BLaER1 treated with 17β-estradiol and CSF1 and Interleukin-3, amounts not matched to agents 10 nM and 100 nM (cell line): ENCODE measurements around the gene FRG2B.
"Not testable (repeated sequence)": the region's sequence is repeated elsewhere in the genome, so short reads cannot be mapped to it uniquely, and the experiment has no call there.

Source experiments
- H3K27ac ChIP-seq, 11 experiments: shearing (Covaris generic); formaldehyde crosslinking; 2 replicates each; pipeline ENCODE4 v1.8.1; 2022
- H3K27me3 ChIP-seq, 11 experiments: shearing (Covaris generic); formaldehyde crosslinking; 2 replicates each; pipeline ENCODE4 v1.8.1; 2022
- H3K36me3 ChIP-seq, 11 experiments: shearing (Covaris generic); formaldehyde crosslinking; 2 replicates each; pipeline ENCODE4 v1.8.1; 2022
- H3K4me1 ChIP-seq, 10 experiments: shearing (Covaris generic); formaldehyde crosslinking; 2 replicates each; pipeline ENCODE4 v1.8.1; 2022
- H3K4me2 ChIP-seq, 11 experiments: shearing (Covaris generic); formaldehyde crosslinking; 2 replicates each; pipeline ENCODE4 v1.8.1; 2022
- H3K4me3 ChIP-seq, 10 experiments: shearing (Covaris generic); formaldehyde crosslinking; 2 replicates each; pipeline ENCODE4 v1.8.1; 2022
- H3K9ac ChIP-seq, 11 experiments: shearing (Covaris generic); formaldehyde crosslinking; 2 replicates each; pipeline ENCODE4 v1.8.1; 2022
- H3K9me3 ChIP-seq, 11 experiments: shearing (Covaris generic); formaldehyde crosslinking; replicated peaks in 1 of 11; 2 replicates each; pipeline ENCODE4 v1.8.1; 2022
- H4K20me1 ChIP-seq, 11 experiments: shearing (Covaris generic); formaldehyde crosslinking; 2 replicates each; pipeline ENCODE4 v1.8.1; 2022

The FRG2B gene

DNA sequence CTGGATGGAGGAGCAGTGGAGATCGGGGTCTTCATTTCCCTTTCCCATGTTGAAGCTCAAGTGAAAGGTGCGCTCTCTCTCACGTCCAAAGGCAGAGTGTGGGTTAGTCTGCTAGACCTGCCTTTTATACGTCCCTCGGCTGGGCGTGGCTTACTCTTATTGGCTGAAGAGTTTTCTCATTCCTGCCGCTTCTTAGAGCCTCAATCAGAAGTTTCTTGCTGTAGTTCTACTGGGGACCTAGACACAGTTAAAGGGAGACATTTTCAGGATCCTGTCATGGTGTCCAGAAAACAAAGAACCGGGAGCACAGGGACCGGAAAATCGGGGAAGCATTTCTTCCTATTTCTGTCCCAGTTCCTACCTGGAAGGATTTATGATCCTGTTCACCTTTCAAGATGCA lies at the start of gene FRG2B:
Gene FRG2B (minus strand): TSS at position 101 of the 400 bp plus-strand sequence. CDS start 53 bp downstream, at position 48.
- not testable (repeated sequence) for H3K4me1 ChIP-seq, H3K4me2 ChIP-seq, H4K20me1 ChIP-seq, H3K27ac ChIP-seq, H3K36me3 ChIP-seq, H3K4me3 ChIP-seq, H3K27me3 ChIP-seq, H3K9ac ChIP-seq
- peaks cover 3 to 11% (median 5%) of the 10 kb centered on the region in 11 experiments; a peak in 11 of 22 replicates for H3K9me3 ChIP-seq

DNA sequence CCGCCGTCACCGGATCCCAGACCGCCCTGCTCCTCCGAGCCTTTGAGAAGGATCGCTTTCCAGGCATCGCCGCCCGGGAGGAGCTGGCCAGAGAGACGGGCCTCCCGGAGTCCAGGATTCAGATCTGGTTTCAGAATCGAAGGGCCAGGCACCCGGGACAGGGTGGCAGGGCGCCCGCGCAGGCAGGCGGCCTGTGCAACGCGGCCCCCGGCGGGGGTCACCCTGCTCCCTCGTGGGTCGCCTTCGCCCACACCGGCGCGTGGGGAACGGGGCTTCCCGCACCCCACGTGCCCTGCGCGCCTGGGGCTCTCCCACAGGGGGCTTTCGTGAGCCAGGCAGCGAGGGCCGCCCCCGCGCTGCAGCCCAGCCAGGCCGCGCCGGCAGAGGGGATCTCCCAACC lies 40.9 kb upstream of the FRG2B start:
- H3K9ac ChIP-seq, H3K27ac ChIP-seq, H3K4me1 ChIP-seq, H3K9me3 ChIP-seq, H4K20me1 ChIP-seq, H3K36me3 ChIP-seq, H3K4me2 ChIP-seq, H3K4me3 ChIP-seq, H3K27me3 ChIP-seq: not testable (repeated sequence)

DNA sequence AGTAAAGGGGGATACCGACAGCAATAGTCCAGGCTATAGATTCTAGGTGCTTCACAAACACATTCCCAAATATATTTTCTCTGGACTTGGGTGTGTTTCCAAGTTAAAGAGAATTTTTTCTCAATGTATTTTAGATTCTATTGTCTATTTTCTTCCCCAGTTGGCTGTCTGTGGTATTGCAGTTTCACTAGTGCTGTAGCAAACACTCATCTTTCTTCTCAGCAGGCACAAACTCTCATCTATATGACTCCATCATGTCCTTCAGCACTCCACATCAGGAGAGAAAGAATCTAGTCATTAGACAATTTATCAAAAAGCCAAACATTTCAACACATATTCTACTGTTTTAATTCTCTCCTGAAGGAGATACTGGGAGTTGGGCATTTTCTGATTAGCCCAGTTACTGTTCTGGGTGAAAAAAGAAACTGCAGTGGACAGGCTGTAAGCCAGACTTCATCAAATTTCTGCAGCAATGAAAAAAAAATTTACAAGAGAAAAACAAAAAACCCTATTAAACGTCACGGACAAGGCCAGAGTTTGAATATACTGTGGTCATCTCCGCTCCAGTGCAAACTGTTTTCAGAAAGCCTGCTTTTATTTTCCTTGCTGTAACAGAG lies 37.1 kb upstream of the FRG2B start:
- not testable (repeated sequence) for H3K4me2 ChIP-seq, H3K4me3 ChIP-seq, H3K4me1 ChIP-seq

GRCh38 chr10:133661122-133661521 lies 34.5 kb upstream of the FRG2B start:
- not testable (repeated sequence) for H3K27me3 ChIP-seq, H3K9me3 ChIP-seq, H3K36me3 ChIP-seq, H3K4me3 ChIP-seq, H4K20me1 ChIP-seq, H3K9ac ChIP-seq, H3K27ac ChIP-seq, H3K4me2 ChIP-seq, H3K4me1 ChIP-seq

More for the DNA sequence above, 37.1 kb upstream of the FRG2B start:
- not testable (repeated sequence) for H4K20me1 ChIP-seq, H3K9me3 ChIP-seq, H3K36me3 ChIP-seq, H3K9ac ChIP-seq, H3K27ac ChIP-seq, H3K27me3 ChIP-seq

GRCh38 chr10:133660516-133660915 lies 33.9 kb upstream of the FRG2B start:
- not testable (repeated sequence) for H3K27ac ChIP-seq, H3K9ac ChIP-seq, H3K36me3 ChIP-seq, H3K27me3 ChIP-seq, H3K4me3 ChIP-seq, H3K4me2 ChIP-seq, H4K20me1 ChIP-seq, H3K9me3 ChIP-seq, H3K4me1 ChIP-seq

GRCh38 chr10:133657276-133657675 lies 30.7 kb upstream of the FRG2B start:
- H3K9me3 ChIP-seq, H3K9ac ChIP-seq, H3K27ac ChIP-seq, H3K4me1 ChIP-seq, H3K4me3 ChIP-seq, H3K4me2 ChIP-seq, H3K36me3 ChIP-seq, H4K20me1 ChIP-seq, H3K27me3 ChIP-seq: not testable (repeated sequence)

- not testable (repeated sequence) for H4K20me1 ChIP-seq, H3K9me3 ChIP-seq
These were observed 22.4 kb upstream of the FRG2B start for GRCh38 chr10:133648872-133649455.

GRCh38 chr10:133647075-133647748 lies 20.6 kb upstream of the FRG2B start:
- H3K4me3 ChIP-seq, H3K4me1 ChIP-seq, H3K27ac ChIP-seq, H3K9me3 ChIP-seq, H3K36me3 ChIP-seq, H3K9ac ChIP-seq, H4K20me1 ChIP-seq, H3K27me3 ChIP-seq, H3K4me2 ChIP-seq: not testable (repeated sequence)

More at GRCh38 chr10:133648872-133649455, 22.4 kb upstream of the FRG2B start:
- not testable (repeated sequence) for H3K4me2 ChIP-seq, H3K4me3 ChIP-seq, H3K27me3 ChIP-seq, H3K27ac ChIP-seq, H3K36me3 ChIP-seq, H3K9ac ChIP-seq, H3K4me1 ChIP-seq

GRCh38 chr10:133637846-133638235 lies 11.2 kb upstream of the FRG2B start:
- not testable (repeated sequence) for H3K27me3 ChIP-seq, H3K4me1 ChIP-seq, H3K9me3 ChIP-seq, H4K20me1 ChIP-seq, H3K27ac ChIP-seq, H3K36me3 ChIP-seq
- Histone ChIP-seq H3K4me2 (peak overlapping the region in 1 of 11 experiments; percentile 22; a peak in 2 of 22 replicates), H3K4me3 (peak overlapping the region; percentile 36 to 61 (median 50); a peak in 15 of 20 replicates), H3K9ac (peak overlapping the region in 6 of 11 experiments; percentile 35 to 58 (median 50); a peak in 5 of 22 replicates)

DNA sequence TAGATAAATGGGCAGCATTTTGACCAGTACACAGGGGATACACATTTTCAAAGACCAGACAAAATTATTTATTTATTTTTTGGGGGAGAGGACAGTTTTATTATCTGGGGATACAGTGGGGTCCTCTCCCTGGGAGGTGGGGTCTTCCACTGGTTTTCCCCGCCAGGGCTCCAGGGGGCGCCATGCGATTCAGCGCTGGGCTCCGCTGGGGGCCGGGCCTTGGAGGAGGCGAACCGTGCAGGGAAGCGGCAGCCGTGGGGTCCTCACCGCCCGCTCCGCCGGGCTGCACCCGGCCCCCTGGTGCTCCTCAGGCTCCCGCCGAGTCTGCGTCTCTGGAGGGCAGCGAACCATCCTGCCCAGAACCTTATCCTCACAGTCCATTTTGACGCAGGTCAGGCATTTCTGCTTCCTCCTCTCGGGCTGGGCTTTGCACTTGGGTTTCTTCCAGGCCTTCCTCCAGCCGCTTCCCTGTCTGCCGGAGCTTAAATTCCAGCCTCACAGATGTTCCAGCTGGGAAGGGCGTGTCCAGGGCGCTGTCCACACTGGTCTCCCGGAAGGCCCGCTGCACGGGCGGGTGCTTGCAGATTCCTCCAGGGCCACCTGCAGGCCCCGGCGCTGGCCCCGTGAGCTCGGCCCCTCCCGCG lies 10.7 kb upstream of the FRG2B start:
- H3K27ac ChIP-seq, H3K4me1 ChIP-seq, H3K27me3 ChIP-seq, H3K9me3 ChIP-seq, H3K36me3 ChIP-seq, H3K4me2 ChIP-seq, H4K20me1 ChIP-seq: not testable (repeated sequence)
- Histone ChIP-seq H3K9ac (peak overlapping the region in 6 of 11 experiments; percentile 35 to 58 (median 50); a peak in 5 of 22 replicates), H3K4me3 (peak overlapping the region; percentile 40 to 61 (median 50); a peak in 18 of 20 replicates)

DNA sequence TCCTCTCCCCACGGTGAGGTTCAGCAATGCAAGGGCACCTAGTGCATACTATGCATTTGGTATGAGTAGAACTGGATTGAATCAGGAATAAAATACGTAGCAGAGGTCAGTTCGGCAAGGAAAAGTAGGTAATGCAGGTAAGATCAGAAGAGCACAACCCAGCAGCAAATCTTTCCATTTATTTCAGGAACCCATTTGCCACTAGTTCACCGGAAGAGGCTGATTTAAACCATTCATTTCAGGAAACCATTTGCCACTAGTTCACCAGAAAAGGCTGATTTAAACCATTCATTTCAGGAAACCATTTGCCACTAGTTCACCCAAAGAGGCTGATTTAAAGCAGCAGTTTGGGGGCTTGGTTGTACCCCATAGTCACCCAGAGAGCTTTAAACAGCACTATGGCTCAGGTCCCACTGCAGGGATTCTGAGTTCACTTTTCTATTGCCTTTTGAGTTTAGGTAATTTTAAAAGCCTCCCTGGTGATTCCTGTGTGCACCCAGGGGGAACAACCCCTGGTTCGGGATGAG lies 4.2 kb upstream of the FRG2B start:
- H3K9ac ChIP-seq, H4K20me1 ChIP-seq, H3K9me3 ChIP-seq, H3K4me2 ChIP-seq, H3K27me3 ChIP-seq, H3K27ac ChIP-seq, H3K4me1 ChIP-seq, H3K36me3 ChIP-seq, H3K4me3 ChIP-seq: not testable (repeated sequence)

DNA sequence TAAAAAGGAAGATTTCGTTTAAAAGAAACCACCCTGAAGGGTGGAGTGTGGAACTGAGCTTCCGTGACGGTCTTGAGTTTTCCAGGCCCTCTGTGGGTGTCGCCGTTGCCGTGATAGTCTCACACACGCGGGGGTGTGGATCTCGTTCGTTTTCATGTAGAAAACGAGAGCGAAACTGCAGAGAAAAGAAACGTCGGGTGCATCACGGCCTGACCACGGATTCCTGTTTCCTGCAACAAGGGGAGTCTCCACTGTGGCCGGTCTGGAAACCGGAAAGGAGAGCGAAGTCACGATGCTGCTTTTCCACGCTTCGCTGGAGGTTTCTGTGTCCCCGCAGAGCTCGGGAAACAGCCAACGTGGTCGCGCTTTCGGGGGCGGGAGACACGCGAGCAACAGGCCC lies 4.1 kb downstream of the FRG2B start:
- H3K27ac ChIP-seq, H4K20me1 ChIP-seq, H3K4me3 ChIP-seq, H3K27me3 ChIP-seq, H3K4me1 ChIP-seq, H3K4me2 ChIP-seq, H3K9ac ChIP-seq, H3K36me3 ChIP-seq: not testable (repeated sequence)
- peaks cover 6 to 36% (median 15%) of the 10 kb centered on the region in 11 experiments; a peak in 16 of 22 replicates for H3K9me3 ChIP-seq
